Hepatocyte (in vitro differentiated cells): ENCODE data around the gene SPRR2F.

Experiments
- EZH2 ChIP-seq: fragments of 200-600 bp; sonication (generic); IDR thresholded peaks from 2 replicates; pipeline ENCODE4 v1.6.1; 2016; ENCODE audit warnings: antibody characterized with exemption, mild to moderate bottlenecking, borderline replicate concordance
- EZH2phosphoT487 ChIP-seq: fragments of 200-600 bp; sonication (generic); IDR thresholded peaks from one replicate; pipeline ENCODE4 v1.6.1; 2018; ENCODE audit warnings: antibody characterized with exemption, mild to moderate bottlenecking, low read depth, moderate library complexity; ENCODE audit not compliant: unreplicated experiment, severe bottlenecking
- TF ChIP-seq, protein P1 (sequence below): fragments of 200-600 bp; sonication (generic); IDR thresholded peaks from 2 replicates; pipeline ENCODE4 v1.5.1; 2016; ENCODE audit warnings: antibody characterized with exemption, mild to moderate bottlenecking; ENCODE audit not compliant: poor library complexity

DNA sequence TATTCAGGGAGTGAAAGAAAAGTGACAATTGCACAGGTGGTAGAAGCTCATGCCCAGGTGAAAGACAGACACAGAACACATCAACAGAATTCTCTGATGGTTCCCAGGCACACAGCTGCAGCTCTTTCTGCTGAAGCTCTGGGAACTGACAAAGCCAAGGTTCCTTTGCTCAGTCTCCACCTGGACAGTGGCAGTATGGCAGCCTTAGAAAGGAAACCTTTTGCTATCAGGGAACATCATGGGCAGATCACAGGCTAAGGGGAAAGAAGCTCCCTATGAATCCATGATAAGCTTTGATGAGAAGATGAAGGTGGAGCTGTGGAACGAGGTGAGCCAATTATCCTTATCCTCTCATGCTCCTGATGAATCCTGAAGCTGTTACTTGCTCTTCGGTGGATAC lies 43.1 kb downstream of the SPRR2F start:
- TF ChIP-seq EZH2 (no peak), EZH2phosphoT487 (no peak)
- TF ChIP-seq, protein P1, sequence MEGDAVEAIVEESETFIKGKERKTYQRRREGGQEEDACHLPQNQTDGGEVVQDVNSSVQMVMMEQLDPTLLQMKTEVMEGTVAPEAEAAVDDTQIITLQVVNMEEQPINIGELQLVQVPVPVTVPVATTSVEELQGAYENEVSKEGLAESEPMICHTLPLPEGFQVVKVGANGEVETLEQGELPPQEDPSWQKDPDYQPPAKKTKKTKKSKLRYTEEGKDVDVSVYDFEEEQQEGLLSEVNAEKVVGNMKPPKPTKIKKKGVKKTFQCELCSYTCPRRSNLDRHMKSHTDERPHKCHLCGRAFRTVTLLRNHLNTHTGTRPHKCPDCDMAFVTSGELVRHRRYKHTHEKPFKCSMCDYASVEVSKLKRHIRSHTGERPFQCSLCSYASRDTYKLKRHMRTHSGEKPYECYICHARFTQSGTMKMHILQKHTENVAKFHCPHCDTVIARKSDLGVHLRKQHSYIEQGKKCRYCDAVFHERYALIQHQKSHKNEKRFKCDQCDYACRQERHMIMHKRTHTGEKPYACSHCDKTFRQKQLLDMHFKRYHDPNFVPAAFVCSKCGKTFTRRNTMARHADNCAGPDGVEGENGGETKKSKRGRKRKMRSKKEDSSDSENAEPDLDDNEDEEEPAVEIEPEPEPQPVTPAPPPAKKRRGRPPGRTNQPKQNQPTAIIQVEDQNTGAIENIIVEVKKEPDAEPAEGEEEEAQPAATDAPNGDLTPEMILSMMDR = no peak
